HepG2 (cell line): ENCODE data around the gene INTS7. TPM values are rescaled to one million over a fixed set of nuclear protein-coding genes. Genes with fewer than 3 reads are reported as not detected.

Experiments used
- ASH2L ChIP-seq: fragments of 300-600, 200-600 bp; sonication (generic); IDR thresholded peaks from 2 replicates; pipeline ENCODE4 v1.7.0; 2017; ENCODE audit warnings: low read depth, mild to moderate bottlenecking, moderate library complexity, mixed read lengths, low read length; ENCODE audit not compliant: insufficient read length
- EP300 ChIP-seq, 3 experiments: sonication (generic) in 1 of 3; formaldehyde crosslinking in 1 of 3; IDR thresholded peaks; 2 replicates each; pipeline versions ENCODE4 v1.5.1 to v1.6.1; 2011 to 2020; ENCODE audit warnings: low read depth in 2 of 3, low read length in 2 of 3, borderline replicate concordance in 1 of 3, improper control_type of control experiment in 1 of 3, mild to moderate bottlenecking in 1 of 3, missing genetic modification reagents in 1 of 3, moderate library complexity in 1 of 3
- FOSL2 ChIP-seq: sonication (generic); formaldehyde crosslinking; IDR thresholded peaks from 2 replicates; pipeline ENCODE4 v1.4.0; 2020; ENCODE audit warnings: missing genetic modification reagents
- FOXA3 ChIP-seq: IDR thresholded peaks from 2 replicates; pipeline ENCODE4 v1.6.1; 2016; ENCODE audit warnings: missing genetic modification reagents, missing compliant biosample characterization
- GPBP1L1 ChIP-seq: sonication (generic); formaldehyde crosslinking; IDR thresholded peaks from 2 replicates; pipeline ENCODE4 v1.5.0; 2020; ENCODE audit warnings: mild to moderate bottlenecking, missing genetic modification reagents
- HNF4A ChIP-seq: sonication (generic); formaldehyde crosslinking; IDR thresholded peaks from 2 replicates; pipeline ENCODE4 v1.4.0; 2020; ENCODE audit warnings: missing genetic modification reagents
- ISL2 ChIP-seq: sonication (generic); formaldehyde crosslinking; IDR thresholded peaks from 2 replicates; pipeline ENCODE4 v1.5.0; 2020; ENCODE audit warnings: missing genetic modification reagents
- MED1 ChIP-seq: sonication (generic); formaldehyde crosslinking; IDR thresholded peaks from 2 replicates; pipeline ENCODE4 v1.4.0; 2020; ENCODE audit warnings: missing genetic modification reagents
- MEF2D ChIP-seq: sonication (generic); formaldehyde crosslinking; IDR thresholded peaks from 2 replicates; pipeline ENCODE4 v1.5.1; 2020; ENCODE audit warnings: mild to moderate bottlenecking, missing genetic modification reagents
- PAXIP1 ChIP-seq: sonication (generic); formaldehyde crosslinking; conservative IDR thresholded peaks from 2 replicates; pipeline ENCODE4 v1.4.0; 2020; ENCODE audit warnings: mild to moderate bottlenecking, missing genetic modification reagents, moderate library complexity
- SOX13 ChIP-seq, 3 experiments: fragments of 450-650 bp in 1 of 3; sonication (generic) in 1 of 3; formaldehyde crosslinking in 1 of 3; IDR thresholded peaks in 2 of 3; conservative IDR thresholded peaks in 1 of 3; 2 replicates each; pipeline versions ENCODE4 v1.5.0 to v1.6.1; 2016 to 2020; ENCODE audit warnings: antibody characterized with exemption in 1 of 3, mild to moderate bottlenecking in 1 of 3, missing compliant biosample characterization in 1 of 3, missing genetic modification reagents in 1 of 3, moderate library complexity in 1 of 3
- SP5 ChIP-seq: IDR thresholded peaks from 2 replicates; pipeline ENCODE4 v1.6.1; 2016; ENCODE audit warnings: low read depth, borderline replicate concordance
- ZMYM3 ChIP-seq: sonication (generic); formaldehyde crosslinking; IDR thresholded peaks from 2 replicates; pipeline ENCODE4 v1.5.1; 2020; ENCODE audit warnings: mild to moderate bottlenecking, missing genetic modification reagents
- ZNF335 ChIP-seq: sonication (generic); formaldehyde crosslinking; IDR thresholded peaks from 2 replicates; pipeline ENCODE4 v1.4.0; 2020; ENCODE audit warnings: missing genetic modification reagents
- ZNF501 ChIP-seq: sonication (generic); formaldehyde crosslinking; IDR thresholded peaks from 2 replicates; pipeline ENCODE4 v1.5.1; 2020; ENCODE audit warnings: mild to moderate bottlenecking, moderate library complexity, missing genetic modification reagents
- polyA plus RNA-seq, 8 experiments: library from polyadenylated mRNA; depleted of rRNA in 3 of 8; stranded (reverse) in 7 of 8; unstranded in 1 of 8; fragments of >200 nt; fragmentation: Illumina TruSeq in 4 of 8; extraction: Trizol in 4 of 8; gene quantifications; 2 replicates each; pipeline versions ENCODE4 v1.2.1 to v1.2.3, GENCODE V29; 2011 to 2016; ENCODE audit warnings: low read depth in 4 of 8, missing spikeins in 1 of 8, mixed read lengths in 1 of 8; ENCODE audit not compliant: insufficient read depth in 1 of 8
- total RNA-seq, 5 experiments: library from RNA; depleted of rRNA; stranded (reverse); fragments of >200 nt; fragmentation: Illumina TruSeq; extraction: Trizol; gene quantifications; 2 replicates each; pipeline ENCODE4 v1.2.3, GENCODE V29; 2016; ENCODE audit warnings: low read depth in 1 of 5
- TF ChIP-seq, protein P1 (sequence below): sonication (generic); formaldehyde crosslinking; IDR thresholded peaks from 2 replicates; pipeline ENCODE4 v1.4.0; 2020; ENCODE audit warnings: missing genetic modification reagents
- TF ChIP-seq, protein P2 (sequence below): sonication (generic); formaldehyde crosslinking; IDR thresholded peaks from 2 replicates; pipeline ENCODE4 v1.8.1; 2023; ENCODE audit warnings: missing genetic modification reagents, inconsistent platforms, borderline replicate concordance

INTS7 gene
- total and polyA plus RNA-seq, 2 of the 13 experiments (the other 11 are each of a cell fraction or from before 2014, with no cell fraction given): 18.3 to 22.4 TPM

DNA sequence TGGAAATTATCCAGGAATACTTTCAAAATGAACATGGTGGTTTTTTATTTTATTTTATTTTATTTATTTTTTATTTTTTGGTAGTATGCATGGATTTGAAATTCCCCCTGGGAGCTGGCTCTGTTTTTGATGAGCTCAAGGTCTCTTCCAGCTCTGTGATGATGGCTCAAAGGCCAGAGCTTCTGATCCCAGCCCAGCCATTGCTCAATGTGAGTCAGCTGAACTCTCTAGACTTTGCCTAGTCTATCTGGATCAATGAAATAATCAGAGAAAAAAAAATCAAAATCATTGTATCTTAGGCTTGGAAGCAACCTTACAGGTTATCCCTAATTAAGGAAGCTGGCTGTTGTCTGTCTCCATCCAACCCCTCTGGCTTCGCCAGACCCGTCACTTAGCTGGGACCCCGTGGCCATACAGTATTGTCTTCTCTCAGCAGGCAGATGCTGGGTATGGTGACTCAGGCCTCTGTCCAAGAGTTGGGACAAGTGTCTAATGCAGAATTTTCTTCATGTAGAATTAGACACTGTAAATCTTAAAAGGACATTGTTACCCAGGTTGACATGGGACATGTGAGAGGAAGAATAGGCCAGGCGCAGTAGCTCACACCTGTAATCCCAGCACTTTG, 114.6 kb downstream of the INTS7 start (continued):
- peak; percentile 72 for TF ChIP-seq FOSL2 (CRISPR knock-in tag)
- TF ChIP-seq, protein P1, sequence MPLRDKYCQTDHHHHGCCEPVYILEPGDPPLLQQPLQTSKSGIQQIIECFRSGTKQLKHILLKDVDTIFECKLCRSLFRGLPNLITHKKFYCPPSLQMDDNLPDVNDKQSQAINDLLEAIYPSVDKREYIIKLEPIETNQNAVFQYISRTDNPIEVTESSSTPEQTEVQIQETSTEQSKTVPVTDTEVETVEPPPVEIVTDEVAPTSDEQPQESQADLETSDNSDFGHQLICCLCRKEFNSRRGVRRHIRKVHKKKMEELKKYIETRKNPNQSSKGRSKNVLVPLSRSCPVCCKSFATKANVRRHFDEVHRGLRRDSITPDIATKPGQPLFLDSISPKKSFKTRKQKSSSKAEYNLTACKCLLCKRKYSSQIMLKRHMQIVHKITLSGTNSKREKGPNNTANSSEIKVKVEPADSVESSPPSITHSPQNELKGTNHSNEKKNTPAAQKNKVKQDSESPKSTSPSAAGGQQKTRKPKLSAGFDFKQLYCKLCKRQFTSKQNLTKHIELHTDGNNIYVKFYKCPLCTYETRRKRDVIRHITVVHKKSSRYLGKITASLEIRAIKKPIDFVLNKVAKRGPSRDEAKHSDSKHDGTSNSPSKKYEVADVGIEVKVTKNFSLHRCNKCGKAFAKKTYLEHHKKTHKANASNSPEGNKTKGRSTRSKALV (CRISPR knock-in tag): 0 out of 2 replicates have a peak, but pooled peaks have one; percentile 34
- peak; percentile 51; the same call in 1 of the 2 replicates for TF ChIP-seq MED1
- no peak for TF ChIP-seq SOX13 (IDR thresholded peaks at IDR 0.05)
- TF ChIP-seq SOX13 (CRISPR knock-in tag; conservative IDR thresholded peaks at IDR 0.05 in 1 of 2, IDR thresholded peaks at IDR 0.05 in 1 of 2): peak in 1 of 2 experiments; percentile 40; a peak in 2 of 4 replicates
- TF ChIP-seq, protein P2, sequence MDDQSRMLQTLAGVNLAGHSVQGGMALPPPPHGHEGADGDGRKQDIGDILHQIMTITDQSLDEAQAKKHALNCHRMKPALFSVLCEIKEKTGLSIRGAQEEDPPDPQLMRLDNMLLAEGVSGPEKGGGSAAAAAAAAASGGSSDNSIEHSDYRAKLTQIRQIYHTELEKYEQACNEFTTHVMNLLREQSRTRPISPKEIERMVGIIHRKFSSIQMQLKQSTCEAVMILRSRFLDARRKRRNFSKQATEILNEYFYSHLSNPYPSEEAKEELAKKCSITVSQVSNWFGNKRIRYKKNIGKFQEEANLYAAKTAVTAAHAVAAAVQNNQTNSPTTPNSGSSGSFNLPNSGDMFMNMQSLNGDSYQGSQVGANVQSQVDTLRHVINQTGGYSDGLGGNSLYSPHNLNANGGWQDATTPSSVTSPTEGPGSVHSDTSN: no peak
- TF ChIP-seq ISL2 (CRISPR knock-in tag): peak; percentile 42; the same call in 1 of the 2 replicates
- TF ChIP-seq PAXIP1 (CRISPR knock-in tag): peak; percentile 83
- 0 out of 2 replicates have a peak, but pooled peaks have one; percentile 38 for TF ChIP-seq ZMYM3 (CRISPR knock-in tag)
- TF ChIP-seq ZNF501: peak; percentile 47; the same call in 1 of the 2 replicates
- peak; percentile 42 for TF ChIP-seq ASH2L
- TF ChIP-seq SP5 (CRISPR knock-in tag): peak; percentile 6; the same call in 1 of the 2 replicates
- TF ChIP-seq ZNF335 (CRISPR knock-in tag): no peak
- TF ChIP-seq HNF4A: peak; percentile 89
- peak; percentile 45 to 70; a peak in 2 of 4 replicates for TF ChIP-seq EP300 (IDR thresholded peaks at IDR 0.05; ENCODE audit: low read depth in 2 of 2, low read length in 2 of 2)
- no peak for TF ChIP-seq EP300 (CRISPR knock-in tag; IDR thresholded peaks at IDR 0.05; ENCODE audit: borderline replicate concordance)
- TF ChIP-seq FOXA3 (CRISPR knock-in tag): peak; percentile 22; the same call in 1 of the 2 replicates
- no peak for TF ChIP-seq GPBP1L1 (CRISPR knock-in tag)
- TF ChIP-seq MEF2D (CRISPR knock-in tag): 0 out of 2 replicates have a peak, but pooled peaks have one; percentile 41
